Colonic mucosa (tissue), 4 donors: Measurements from ENCODE around the gene CDC42BPG. TPM values are rescaled to one million over a fixed set of nuclear protein-coding genes. Genes with fewer than 3 reads are reported as not detected.
"Not testable (repeated sequence)": the region's sequence is repeated elsewhere in the genome, so short reads cannot be mapped to it uniquely, and the experiment has no call there.

ENCODE experiments used
- DNase-seq: peaks from one replicate; pipeline ENCODE4 v3.0.0-alpha.2; 2020
- H3K27ac ChIP-seq: fragments of 200-600 bp; one replicate; pipeline ENCODE4 v1.8.0; 2021
- H3K27me3 ChIP-seq: fragments of 200-600 bp; one replicate; pipeline ENCODE4 v1.8.0; 2021
- H3K36me3 ChIP-seq: fragments of 200-600 bp; one replicate; pipeline ENCODE4 v1.8.0; 2021
- H3K4me1 ChIP-seq: fragments of 200-600 bp; one replicate; pipeline ENCODE4 v1.8.0; 2021; ENCODE audit warnings: mild to moderate bottlenecking
- H3K4me3 ChIP-seq: fragments of 200-600 bp; one replicate; pipeline ENCODE4 v1.8.0; 2021
- H3K9ac ChIP-seq, 2 donors: one replicate each; pipeline ENCODE4 v1.7.0; 2013; ENCODE audit warnings: control low read depth in 2 of 2, low read depth in 2 of 2, low read length in 2 of 2
- H3K9me3 ChIP-seq: fragments of 200-600 bp; one replicate; pipeline ENCODE4 v1.8.0; 2021
- intact Hi-C: fragments of 100-400 bp; cut with DNase I; formaldehyde crosslinking; loops from one replicate; pipeline ENCODE4 v1.14.1; 2022
- total RNA-seq, 2 donors: library from RNA; stranded (reverse); fragmentation: NEBNext Ultra II Directional in 1 of 2; extraction: Animal tissue kit (Norgen Biotek cat#: 25700) in 1 of 2; gene quantifications; one replicate each; pipeline ENCODE4 v1.2.1, GENCODE V29; 2021
- TF ChIP-seq, protein P1 (sequence below): fragments of 200-600 bp; IDR thresholded peaks from one replicate; pipeline ENCODE4 v1.8.0; 2022; ENCODE audit warnings: antibody characterized with exemption, mild to moderate bottlenecking
- donor health status: healthy.
- donor health status: DM: no; HTN: no; CAD: no.
- donor health status: DM: no; HTN: no; CAD: no.

CDC42BPG gene
- total RNA-seq, 2 donors from 2014 or later: 29.3 to 41.6 TPM

DNA sequence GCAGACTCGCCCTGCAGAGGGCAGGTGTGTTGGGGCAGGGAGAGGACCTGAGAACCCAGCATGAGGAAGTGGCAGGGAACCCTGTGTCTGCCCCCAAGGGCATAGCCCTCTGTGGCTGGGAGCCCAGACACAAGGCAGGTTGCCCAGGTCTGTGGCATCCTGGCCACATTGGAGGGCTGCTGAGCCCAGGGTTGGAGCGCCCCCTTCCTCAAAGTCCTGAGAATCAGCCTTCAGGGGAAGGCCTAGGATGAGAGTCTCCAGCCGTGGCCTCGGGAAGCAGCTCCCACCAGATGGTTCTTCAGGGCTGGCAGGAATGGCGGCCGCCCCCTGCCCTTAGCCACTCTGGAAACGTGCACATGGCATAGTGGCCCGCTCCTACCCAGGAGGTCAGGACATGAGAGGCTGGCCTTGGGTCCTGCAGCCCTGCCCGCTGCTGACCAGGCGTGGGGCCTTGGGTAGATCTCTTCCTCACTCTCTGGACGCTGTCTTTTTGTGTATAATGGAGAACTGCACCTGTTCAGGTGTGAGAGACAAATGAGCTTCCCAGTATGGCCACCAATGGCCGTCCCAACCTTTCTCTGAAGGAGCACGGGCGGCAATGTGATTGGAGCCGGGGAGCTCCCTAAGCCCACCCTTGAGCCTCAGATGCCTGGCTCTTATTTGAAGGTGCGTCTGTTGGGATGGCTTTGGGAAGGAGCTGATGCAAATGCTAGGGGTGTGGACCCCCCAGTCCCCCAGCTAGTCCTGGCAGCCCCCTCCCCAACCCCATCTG is 4.6 kb upstream of the CDC42BPG start:
- no peaks in the 10 kb centered on the region for H3K9me3 ChIP-seq
- peak overlapping the region; percentile 76 for H3K27ac ChIP-seq
- H3K4me3 ChIP-seq: no peak overlapping the region
- peak; percentile 85 for DNase-seq
- H3K36me3 ChIP-seq: no peaks in the 10 kb centered on the region
- H3K27me3 ChIP-seq: no peaks in the 10 kb centered on the region
- H3K9ac ChIP-seq: peak overlapping the region; percentile 51 to 78
- TF ChIP-seq, protein P1, sequence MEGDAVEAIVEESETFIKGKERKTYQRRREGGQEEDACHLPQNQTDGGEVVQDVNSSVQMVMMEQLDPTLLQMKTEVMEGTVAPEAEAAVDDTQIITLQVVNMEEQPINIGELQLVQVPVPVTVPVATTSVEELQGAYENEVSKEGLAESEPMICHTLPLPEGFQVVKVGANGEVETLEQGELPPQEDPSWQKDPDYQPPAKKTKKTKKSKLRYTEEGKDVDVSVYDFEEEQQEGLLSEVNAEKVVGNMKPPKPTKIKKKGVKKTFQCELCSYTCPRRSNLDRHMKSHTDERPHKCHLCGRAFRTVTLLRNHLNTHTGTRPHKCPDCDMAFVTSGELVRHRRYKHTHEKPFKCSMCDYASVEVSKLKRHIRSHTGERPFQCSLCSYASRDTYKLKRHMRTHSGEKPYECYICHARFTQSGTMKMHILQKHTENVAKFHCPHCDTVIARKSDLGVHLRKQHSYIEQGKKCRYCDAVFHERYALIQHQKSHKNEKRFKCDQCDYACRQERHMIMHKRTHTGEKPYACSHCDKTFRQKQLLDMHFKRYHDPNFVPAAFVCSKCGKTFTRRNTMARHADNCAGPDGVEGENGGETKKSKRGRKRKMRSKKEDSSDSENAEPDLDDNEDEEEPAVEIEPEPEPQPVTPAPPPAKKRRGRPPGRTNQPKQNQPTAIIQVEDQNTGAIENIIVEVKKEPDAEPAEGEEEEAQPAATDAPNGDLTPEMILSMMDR: no peak
- peaks cover 21% of the 10 kb centered on the region for H3K4me1 ChIP-seq
- intact Hi-C loops: loop anchor here (5.0 to 10.0 kb wide), 3 partner anchors 148 to 268 kb away; partner anchors contain the start of genes BATF2, CDCA5, ZFPL1 and ZNHIT2

DNA sequence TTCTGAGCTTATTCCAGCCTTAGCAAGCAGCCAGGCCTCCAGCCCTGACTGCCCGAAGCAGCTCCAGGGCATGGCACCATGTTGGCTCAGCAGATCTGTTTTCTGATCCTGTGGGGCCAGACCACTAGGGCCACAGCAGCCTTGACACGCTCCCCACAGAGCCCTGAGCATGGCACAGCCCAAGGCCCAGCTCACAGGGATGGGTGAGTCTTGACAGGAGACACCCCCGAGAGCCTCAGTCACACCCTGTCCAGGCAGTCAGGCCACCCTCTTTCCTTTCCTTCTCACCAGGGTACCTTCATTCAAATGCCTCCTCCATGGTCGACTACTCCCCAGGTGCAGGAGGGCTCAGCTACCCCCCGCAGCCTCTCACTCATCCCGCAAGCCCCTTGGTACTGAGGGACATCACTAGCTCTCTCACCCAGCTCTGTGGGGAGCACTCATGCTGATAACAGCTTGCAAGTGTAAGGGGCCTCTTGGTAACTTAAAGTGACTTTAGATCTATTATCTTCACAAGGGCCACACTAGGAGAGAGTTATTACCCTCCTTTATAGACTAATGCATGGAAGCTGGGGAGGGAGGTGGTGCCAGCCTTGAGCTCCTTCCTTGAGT is 3.9 kb upstream of the CDC42BPG start:
- H3K9ac ChIP-seq: peak overlapping the region; percentile 54 to 78
- H3K9me3 ChIP-seq: no peaks in the 10 kb centered on the region
- H3K27me3 ChIP-seq: no peaks in the 10 kb centered on the region
- TF ChIP-seq, protein P1: no peak
- H3K36me3 ChIP-seq: no peaks in the 10 kb centered on the region
- no peak for DNase-seq
- H3K27ac ChIP-seq: peak overlapping the region; percentile 76
- H3K4me1 ChIP-seq: peaks cover 21% of the 10 kb centered on the region
- intact Hi-C loops: loop anchor here (5.0 to 10.0 kb wide), 3 partner anchors 149 to 269 kb away; partner anchors contain the start of genes BATF2, CDCA5, ZFPL1 and ZNHIT2
- H3K4me3 ChIP-seq: no peak overlapping the region

DNA sequence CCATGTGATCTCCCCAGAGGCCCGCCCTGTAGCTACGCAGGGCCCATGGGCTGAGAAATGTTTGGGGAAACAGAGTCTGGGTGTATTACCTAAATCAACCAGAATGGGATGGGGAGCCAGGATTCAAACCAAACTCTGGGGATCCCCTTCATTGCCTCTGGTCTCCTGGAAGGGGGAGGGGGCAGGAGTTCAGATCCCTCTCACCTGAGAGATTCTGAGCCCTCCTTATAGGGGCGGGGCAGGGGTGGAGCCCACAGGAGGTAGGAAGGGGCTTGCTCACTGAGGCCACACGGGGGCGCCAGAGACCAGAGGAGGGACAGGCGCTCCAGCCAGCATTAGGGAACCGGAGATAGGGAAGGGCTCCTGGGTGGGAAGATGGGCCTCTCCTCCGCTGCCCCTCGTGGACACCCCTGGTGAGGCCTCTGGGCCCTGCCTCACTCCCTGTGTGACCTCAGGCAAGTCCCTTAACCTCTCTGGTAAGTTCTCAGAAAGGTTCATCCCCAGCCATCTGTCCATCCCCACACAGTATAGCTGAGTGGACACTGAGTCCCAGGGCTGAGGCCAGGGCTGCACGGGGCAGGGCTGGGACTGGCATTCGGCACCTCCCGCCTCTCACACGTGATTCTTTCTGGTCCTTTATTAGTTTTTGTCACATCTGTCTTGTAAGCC is 2.7 kb upstream of the CDC42BPG start:
- H3K36me3 ChIP-seq: no peaks in the 10 kb centered on the region
- DNase-seq: peak; percentile 98
- no peaks in the 10 kb centered on the region for H3K27me3 ChIP-seq
- H3K9me3 ChIP-seq: no peaks in the 10 kb centered on the region
- TF ChIP-seq, protein P1: peak; percentile 94
- intact Hi-C loops: loop anchor here (1.0 to 10.0 kb wide), 4 partner anchors 47 to 270 kb away; partner anchors contain the start of genes BATF2, CDCA5, ZFPL1 and ZNHIT2
- no peak overlapping the region for H3K4me3 ChIP-seq
- H3K4me1 ChIP-seq: peaks cover 21% of the 10 kb centered on the region
- H3K27ac ChIP-seq: peak overlapping the region; percentile 1
- H3K9ac ChIP-seq: peak overlapping the region; percentile 20 to 51

DNA sequence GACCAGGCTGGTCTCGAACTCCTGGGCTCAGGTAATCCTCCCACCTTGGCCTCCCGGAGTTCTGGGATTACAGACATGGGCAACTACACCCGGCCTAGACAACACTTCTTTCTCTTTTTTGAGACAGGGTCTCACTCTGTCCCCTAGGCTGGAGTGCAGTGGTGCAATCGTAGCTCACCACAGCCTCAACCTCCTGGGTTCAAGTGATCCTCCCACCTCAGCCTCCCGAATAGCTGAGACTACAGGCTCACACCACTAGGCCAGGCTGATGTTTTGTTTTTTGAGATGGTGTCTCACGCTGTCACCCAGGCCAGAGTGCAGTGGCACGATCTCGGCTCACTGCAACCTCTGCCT is 1.3 kb upstream of the CDC42BPG start:
- H3K4me3 ChIP-seq, H3K9ac ChIP-seq, DNase-seq, H3K9me3 ChIP-seq, H3K36me3 ChIP-seq, H3K27me3 ChIP-seq: not testable (repeated sequence)
- peaks cover 14% of the 10 kb centered on the region for H3K4me1 ChIP-seq
- H3K27ac ChIP-seq: peak overlapping the region; percentile 18
- intact Hi-C loops: loop anchor here (5.0 to 10.0 kb wide), 3 partner anchors 152 to 272 kb away; partner anchors contain the start of genes BATF2, CDCA5, ZFPL1 and ZNHIT2

DNA sequence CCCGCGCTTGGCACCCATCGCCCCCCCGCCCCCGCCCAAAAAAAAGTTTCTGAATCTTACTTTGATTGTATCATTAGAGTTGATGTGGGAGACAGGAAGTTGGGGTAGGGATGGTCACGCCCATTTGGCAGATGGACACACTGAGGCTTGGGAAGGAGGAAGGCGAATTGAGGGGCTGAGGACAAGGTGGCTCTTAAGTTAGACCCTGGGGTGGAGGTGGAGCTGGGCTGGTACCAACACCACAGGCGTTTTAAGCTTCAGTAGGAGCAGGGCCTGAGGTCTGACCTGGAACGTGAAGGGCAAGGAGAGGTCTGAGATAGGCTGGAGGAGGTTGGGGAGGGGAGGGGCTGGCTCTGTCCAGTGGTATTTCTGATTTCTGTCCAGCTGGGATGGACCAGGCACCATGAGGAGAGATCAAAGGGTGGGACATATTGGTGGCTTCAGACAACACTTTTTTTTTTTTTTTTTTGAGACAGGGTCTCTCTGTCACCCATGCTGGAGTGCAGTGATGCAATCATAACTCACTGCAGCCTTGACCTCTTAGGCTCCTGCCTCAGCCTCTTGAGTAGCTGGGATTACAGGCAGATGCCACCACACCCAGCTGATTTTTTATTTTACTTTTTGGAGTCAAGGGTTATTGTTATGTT is 799 bp upstream of the CDC42BPG start:
- TF ChIP-seq, protein P1: no peak
- H3K4me1 ChIP-seq: peaks cover 14% of the 10 kb centered on the region
- peak overlapping the region; percentile 34 for H3K4me3 ChIP-seq
- no peak for DNase-seq
- no peaks in the 10 kb centered on the region for H3K27me3 ChIP-seq
- intact Hi-C loops: loop anchor here (5.0 to 10.0 kb wide), 3 partner anchors 152 to 272 kb away; partner anchors contain the start of genes BATF2, CDCA5, ZFPL1 and ZNHIT2
- H3K9me3 ChIP-seq: no peaks in the 10 kb centered on the region
- peak overlapping the region; percentile 55 to 57 for H3K9ac ChIP-seq
- H3K27ac ChIP-seq: peak overlapping the region; percentile 78
- no peaks in the 10 kb centered on the region for H3K36me3 ChIP-seq
